ENCODE data around the gene RBPJL. TPM values are rescaled to one million over a fixed set of nuclear protein-coding genes. Genes with fewer than 3 reads are reported as not detected.

RBPJL gene
- total and polyA plus RNA-seq, 2 of the 13 experiments (the other 11 are each of a cell fraction or from before 2014, with no cell fraction given), result not detected

GRCh38 chr20:45290677-45291355 is 15.8 kb upstream of the RBPJL start (continued):
- TF ChIP-seq ZNF687 (CRISPR knock-in tag; IDR thresholded peaks at IDR 0.05) (peak; percentile 28), ATF7-NPFF (CRISPR knock-in tag; IDR thresholded peaks at IDR 0.05; ENCODE audit: low read depth) (no peak), KDM1A (CRISPR knock-in tag; IDR thresholded peaks at IDR 0.05) (no peak), SMYD3 (CRISPR knock-in tag; IDR thresholded peaks at IDR 0.05) (no peak), RAD21 (CRISPR knock-in tag; IDR thresholded peaks at IDR 0.05) (peak; percentile 85), ZNF362 (CRISPR knock-in tag; IDR thresholded peaks at IDR 0.05; ENCODE audit: borderline replicate concordance) (no peak), HOXA3 (CRISPR knock-in tag; IDR thresholded peaks at IDR 0.05) (no peak), ZFAT (CRISPR knock-in tag; conservative IDR thresholded peaks at IDR 0.05) (no peak), ZBTB49 (CRISPR knock-in tag; IDR thresholded peaks at IDR 0.05; ENCODE audit: borderline replicate concordance) (no peak), GLI4 (CRISPR knock-in tag; IDR thresholded peaks at IDR 0.05; ENCODE audit: borderline replicate concordance) (no peak), AKNA (CRISPR knock-in tag; IDR thresholded peaks at IDR 0.05; ENCODE audit: borderline replicate concordance) (no peak), NR2F6 (IDR thresholded peaks at IDR 0.05) (0 out of 2 replicates have a peak, but pooled peaks have one; percentile 24), NR2F6 (CRISPR knock-in tag; IDR thresholded peaks at IDR 0.05) (no peak), MXD1 (CRISPR knock-in tag; IDR thresholded peaks at IDR 0.05) (peak; percentile 44; the same call in 1 of the 2 replicates), SIX1 (CRISPR knock-in tag; IDR thresholded peaks at IDR 0.05; ENCODE audit: borderline replicate concordance) (no peak), FOXM1 (CRISPR knock-in tag; IDR thresholded peaks at IDR 0.05) (no peak), KDM2A (CRISPR knock-in tag; IDR thresholded peaks at IDR 0.05; ENCODE audit: borderline replicate concordance, low read depth) (peak; percentile 74)

Measured in HepG2 (cell line).